Left lung (tissue), 10 donors: Measurements from ENCODE around the gene DSCAM. TPM values are rescaled to one million over a fixed set of nuclear protein-coding genes. Genes with fewer than 3 reads are reported as not detected.
"Not testable (repeated sequence)": the region's sequence is repeated elsewhere in the genome, so short reads cannot be mapped to it uniquely, and the experiment has no call there.

Source experiments
- ATAC-seq: fragments of 200-7000 bp; cut with Tn5 transposase; one replicate; pipeline ENCODE4 v1.9.1; 2020; ENCODE audit warnings: moderate library complexity
- DNase-seq, 4 donors: peaks; one replicate each; pipeline ENCODE4 v3.0.0-alpha.2; 2013 to 2020
- H3K27ac ChIP-seq, 2 donors: fragments of 200-600 bp; sonication (generic) in 1 of 2; one replicate each; pipeline versions ENCODE4 v1.5.0 to v1.8.0; 2020 to 2021
- H3K27me3 ChIP-seq, 2 donors: fragments of 200-600 bp; sonication (generic) in 1 of 2; one replicate each; pipeline versions ENCODE4 v1.5.0 to v1.8.0; 2020 to 2021
- H3K36me3 ChIP-seq, 2 donors: fragments of 200-600 bp; sonication (generic) in 1 of 2; one replicate each; pipeline versions ENCODE4 v1.5.0 to v1.8.0; 2020 to 2021
- H3K4me1 ChIP-seq, 2 donors: fragments of 200-600 bp; one replicate each; pipeline ENCODE4 v1.8.0; 2021
- H3K4me3 ChIP-seq, 2 donors: fragments of 200-600 bp; sonication (generic) in 1 of 2; one replicate each; pipeline versions ENCODE4 v1.5.0 to v1.8.0; 2020 to 2021; ENCODE audit warnings: mild to moderate bottlenecking in 1 of 2
- H3K9me3 ChIP-seq, 2 donors: fragments of 200-600 bp; sonication (generic) in 1 of 2; one replicate each; pipeline versions ENCODE4 v1.5.0 to v1.8.0; 2020 to 2021
- intact Hi-C, 2 donors: fragments of 100-400 bp; cut with DNase I; formaldehyde crosslinking; loops; one replicate each; pipeline versions ENCODE4 v1.11.2 to v1.14.2; 2022
- polyA plus RNA-seq, 6 donors: library from polyadenylated mRNA; unstranded; fragments of 120-200 nt; gene quantifications; one replicate each; pipeline ENCODE4 v1.2.1, GENCODE V29; 2013; ENCODE audit not compliant: insufficient read length in 6 of 6
- total RNA-seq, 2 donors: library from RNA; stranded (reverse); fragmentation: NEBNext Ultra II Directional; extraction: Animal tissue kit (Norgen Biotek cat#: 25700); gene quantifications; one replicate each; pipeline ENCODE4 v1.2.1, GENCODE V29; 2021
- TF ChIP-seq, protein P1 (sequence below), 2 donors: fragments of 200-600 bp; sonication (generic) in 1 of 2; IDR thresholded peaks; one replicate each; pipeline versions ENCODE4 v1.5.0 to v1.8.0; 2021; ENCODE audit warnings: antibody characterized with exemption in 2 of 2
- donor health status: DM: no; HTN: yes; CAD: no.
- donor health status: DM: no; HTN: no; CAD: no.

Gene DSCAM
- total and polyA plus RNA-seq, 8 donors: 0.03 to 0.24 (median 0.07) TPM; not detected in 1

- ATAC-seq (no peak), DNase-seq (no peak)
- H3K36me3 ChIP-seq: no peaks in the 10 kb centered on the region
- H3K4me3 ChIP-seq: no peak overlapping the region
- H3K4me1 ChIP-seq: no peaks in the 10 kb centered on the region
- H3K27me3 ChIP-seq: no peaks in the 10 kb centered on the region
- peaks cover 0 to 6% of the 10 kb centered on the region in 2 donors for H3K9me3 ChIP-seq
- no peak overlapping the region for H3K27ac ChIP-seq
- intact Hi-C loops: no loop called here
- TF ChIP-seq, protein P1, sequence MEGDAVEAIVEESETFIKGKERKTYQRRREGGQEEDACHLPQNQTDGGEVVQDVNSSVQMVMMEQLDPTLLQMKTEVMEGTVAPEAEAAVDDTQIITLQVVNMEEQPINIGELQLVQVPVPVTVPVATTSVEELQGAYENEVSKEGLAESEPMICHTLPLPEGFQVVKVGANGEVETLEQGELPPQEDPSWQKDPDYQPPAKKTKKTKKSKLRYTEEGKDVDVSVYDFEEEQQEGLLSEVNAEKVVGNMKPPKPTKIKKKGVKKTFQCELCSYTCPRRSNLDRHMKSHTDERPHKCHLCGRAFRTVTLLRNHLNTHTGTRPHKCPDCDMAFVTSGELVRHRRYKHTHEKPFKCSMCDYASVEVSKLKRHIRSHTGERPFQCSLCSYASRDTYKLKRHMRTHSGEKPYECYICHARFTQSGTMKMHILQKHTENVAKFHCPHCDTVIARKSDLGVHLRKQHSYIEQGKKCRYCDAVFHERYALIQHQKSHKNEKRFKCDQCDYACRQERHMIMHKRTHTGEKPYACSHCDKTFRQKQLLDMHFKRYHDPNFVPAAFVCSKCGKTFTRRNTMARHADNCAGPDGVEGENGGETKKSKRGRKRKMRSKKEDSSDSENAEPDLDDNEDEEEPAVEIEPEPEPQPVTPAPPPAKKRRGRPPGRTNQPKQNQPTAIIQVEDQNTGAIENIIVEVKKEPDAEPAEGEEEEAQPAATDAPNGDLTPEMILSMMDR (IDR thresholded peaks at IDR 0.05): no peak
Measured at GRCh38 chr21:40445349-40445921, 401.5 kb downstream of the DSCAM start.

GRCh38 chr21:40439581-40439980 is 407.4 kb downstream of the DSCAM start:
- H3K4me3 ChIP-seq, H3K27me3 ChIP-seq, ATAC-seq, DNase-seq, H3K27ac ChIP-seq, H3K4me1 ChIP-seq, H3K36me3 ChIP-seq, intact Hi-C loops: not testable (repeated sequence)
- peaks cover 0 to 13% of the 10 kb centered on the region in 2 donors for H3K9me3 ChIP-seq

DNA sequence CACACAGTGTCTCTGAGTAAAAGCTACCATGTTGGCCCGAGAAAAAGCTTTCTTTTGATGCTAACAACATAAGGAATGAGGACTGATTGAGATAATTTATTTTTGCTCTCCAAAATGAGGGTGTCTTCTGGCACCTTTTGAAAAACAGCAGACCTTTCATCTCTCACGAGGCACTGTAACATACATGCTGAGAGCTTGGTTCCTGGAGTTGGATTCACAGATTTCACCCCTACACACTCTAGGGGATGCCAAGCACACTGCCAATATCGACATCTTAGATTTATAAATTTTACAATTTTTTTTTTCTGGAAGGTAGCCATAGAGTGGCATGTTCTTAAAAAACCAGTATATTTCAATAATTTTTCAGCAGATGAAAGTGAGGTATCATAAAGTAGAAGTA is 408.3 kb downstream of the DSCAM start:
- Histone ChIP-seq H3K4me3 (no peak overlapping the region), H3K27ac (no peak overlapping the region), H3K9me3 (peaks cover 0 to 7% of the 10 kb centered on the region in 2 donors), H3K4me1 (no peaks in the 10 kb centered on the region), H3K27me3 (no peaks in the 10 kb centered on the region), H3K36me3 (no peaks in the 10 kb centered on the region)
- ATAC-seq: no peak
- intact Hi-C loops: no loop called here
- TF ChIP-seq, protein P1 (IDR thresholded peaks at IDR 0.05): no peak
- no peak for DNase-seq

- TF ChIP-seq, protein P1 (IDR thresholded peaks at IDR 0.05): no peak
- intact Hi-C loops: no loop called here
- H3K27ac ChIP-seq: no peak overlapping the region
- DNase-seq (no peak), ATAC-seq (no peak)
- H3K4me1 ChIP-seq: no peaks in the 10 kb centered on the region
- no peaks in the 10 kb centered on the region for H3K27me3 ChIP-seq
- H3K9me3 ChIP-seq: peaks cover 0 to 7% of the 10 kb centered on the region in 2 donors
- no peaks in the 10 kb centered on the region for H3K36me3 ChIP-seq
- H3K4me3 ChIP-seq: no peak overlapping the region
Measured at GRCh38 chr21:40436261-40436660, 410.7 kb downstream of the DSCAM start.

DNA sequence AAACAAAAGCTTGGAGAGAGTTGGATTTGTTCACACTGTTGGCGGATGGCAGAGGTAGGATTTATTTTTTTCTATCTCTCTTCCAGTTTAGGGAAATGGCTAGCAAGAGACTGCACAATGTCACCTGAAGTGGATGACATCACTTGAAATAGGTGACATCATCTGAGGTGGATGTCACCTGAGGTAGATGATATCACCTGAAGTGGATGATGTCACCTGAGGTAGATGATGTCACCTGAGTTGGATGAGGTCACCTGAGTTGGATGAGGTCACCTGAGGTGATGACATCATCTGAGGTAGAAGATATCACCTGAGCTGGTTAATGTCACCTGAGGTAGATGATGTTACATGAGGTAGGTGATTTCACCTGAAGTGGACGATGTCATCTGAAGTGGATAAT is 413.4 kb downstream of the DSCAM start:
- intact Hi-C loops: no loop called here

More for the DNA sequence above, 413.4 kb downstream of the DSCAM start:
- no peaks in the 10 kb centered on the region for H3K9me3 ChIP-seq
- H3K4me3 ChIP-seq: no peak overlapping the region
- TF ChIP-seq, protein P1 (IDR thresholded peaks at IDR 0.05): no peak
- H3K36me3 ChIP-seq: no peaks in the 10 kb centered on the region
- ATAC-seq (no peak), DNase-seq (no peak)
- no peaks in the 10 kb centered on the region for H3K4me1 ChIP-seq
- H3K27me3 ChIP-seq: no peaks in the 10 kb centered on the region
- H3K27ac ChIP-seq: no peak overlapping the region
